CD8-positive, alpha-beta memory T cell (primary cell): ENCODE measurements around the gene VWA3B. TPM values are rescaled to one million over a fixed set of nuclear protein-coding genes. Genes with fewer than 3 reads are reported as not detected.
"Not testable (repeated sequence)": the region's sequence is repeated elsewhere in the genome, so short reads cannot be mapped to it uniquely, and the experiment has no call there.

Experiments
- CTCF ChIA-PET: fragments of 350-600 bp; sonication (Branson Sonifier 250); formaldehyde crosslinking; loops from one replicate; lab custom pipeline; 2021; ENCODE audit warnings: antibody characterized with exemption; lab: Charles Lee
- POLR2A ChIA-PET: fragments of 350-600 bp; sonication (Branson Sonifier 250); formaldehyde crosslinking; loops from one replicate; lab custom pipeline; 2021; ENCODE audit warnings: antibody characterized with exemption; lab: Charles Lee
- DNase-seq, 5 donors: peaks; one replicate each; pipeline versions ENCODE4 v3.0.0 to v3.0.0-alpha.2; 2020 to 2022; ENCODE audit warnings: mixed read lengths in 1 of 5
- H3K27ac ChIP-seq: one replicate; pipeline ENCODE4 v1.7.0; 2013; ENCODE audit warnings: low read depth, mild to moderate bottlenecking, low read length, moderate library complexity
- H3K27me3 ChIP-seq: 2 replicates; pipeline ENCODE4 v1.7.0; 2013; ENCODE audit warnings: low read length, mild to moderate bottlenecking; ENCODE audit not compliant: insufficient read depth, poor library complexity, severe bottlenecking
- H3K36me3 ChIP-seq: 2 replicates; pipeline ENCODE4 v1.7.0; 2013; ENCODE audit warnings: mild to moderate bottlenecking, low read length, moderate library complexity; ENCODE audit not compliant: insufficient read depth
- H3K4me1 ChIP-seq: 2 replicates; pipeline ENCODE4 v1.7.0; 2013; ENCODE audit warnings: mild to moderate bottlenecking, low read length, moderate library complexity; ENCODE audit not compliant: insufficient read depth
- H3K4me3 ChIP-seq: 2 replicates; pipeline ENCODE4 v1.7.0; 2013; ENCODE audit warnings: mild to moderate bottlenecking, low read length
- H3K9me3 ChIP-seq: 2 replicates; pipeline ENCODE4 v1.7.0; 2013; ENCODE audit warnings: mild to moderate bottlenecking, low read length
- H3K27ac Mint-ChIP-seq, 8 donors: one replicate each; pipeline ENCODE4 v1.8.0; 2020 to 2021; ENCODE audit warnings: mixed read lengths in 8 of 8, mild to moderate bottlenecking in 6 of 8, inconsistent platforms in 3 of 8, moderate library complexity in 3 of 8
- H3K27me3 Mint-ChIP-seq, 2 donors: one replicate each; pipeline ENCODE4 v1.8.0; 2020 to 2021; ENCODE audit warnings: mixed read lengths in 2 of 2, mild to moderate bottlenecking in 1 of 2, moderate library complexity in 1 of 2
- H3K36me3 Mint-ChIP-seq, 3 donors: one replicate each; pipeline ENCODE4 v1.8.0; 2020 to 2021; ENCODE audit warnings: mixed read lengths in 3 of 3, inconsistent platforms in 1 of 3, mild to moderate bottlenecking in 1 of 3
- H3K4me1 Mint-ChIP-seq, 3 donors: one replicate each; pipeline ENCODE4 v1.8.0; 2020 to 2021; ENCODE audit warnings: mixed read lengths in 3 of 3, inconsistent platforms in 1 of 3, mild to moderate bottlenecking in 1 of 3
- H3K4me3 Mint-ChIP-seq, 7 donors: one replicate each; pipeline ENCODE4 v1.8.0; 2020 to 2021; ENCODE audit warnings: mixed read lengths in 7 of 7, mild to moderate bottlenecking in 6 of 7, moderate library complexity in 4 of 7, inconsistent platforms in 2 of 7
- H3K9me3 Mint-ChIP-seq, 5 donors: one replicate each; pipeline ENCODE4 v1.8.0; 2020 to 2022; ENCODE audit warnings: mixed read lengths in 5 of 5, mild to moderate bottlenecking in 3 of 5, moderate library complexity in 2 of 5, inconsistent platforms in 1 of 5
- polyA plus RNA-seq: library from polyadenylated mRNA; unstranded; fragments of 300-500 nt; fragmentation: Illumina TruSeq; gene quantifications from one replicate; pipeline ENCODE4 v1.2.3, GENCODE V29; 2021
- total RNA-seq, 2 experiments: library from RNA; stranded (reverse); gene quantifications; one replicate each; pipeline ENCODE4 v1.2.3, GENCODE V29; 2021

The VWA3B gene
- total and polyA plus RNA-seq, 3 experiments from 2014 or later, result not detected

- H3K36me3 Mint-ChIP-seq, result no peaks in the 10 kb centered on the region
- H3K27ac ChIP-seq, result no peak overlapping the region
- H3K4me3 Mint-ChIP-seq, result no peak overlapping the region
- no peak overlapping the region for H3K4me3 ChIP-seq
- H3K27ac Mint-ChIP-seq, result no peak overlapping the region
- peaks cover 30 to 71% of the 10 kb centered on the region in 2 donors for H3K27me3 Mint-ChIP-seq
- no peaks in the 10 kb centered on the region for H3K4me1 ChIP-seq
- CTCF ChIA-PET, result no interaction called here
- H3K4me1 Mint-ChIP-seq, result no peaks in the 10 kb centered on the region
- H3K27me3 ChIP-seq, result peaks cover 6% of the 10 kb centered on the region
- POLR2A ChIA-PET, result no interaction called here
- no peak for DNase-seq
- no peaks in the 10 kb centered on the region for H3K9me3 Mint-ChIP-seq
- H3K9me3 ChIP-seq, result no peaks in the 10 kb centered on the region
- no peaks in the 10 kb centered on the region for H3K36me3 ChIP-seq
These were observed 225.0 kb downstream of the VWA3B start for GRCh38 chr2:98311771-98312545.

GRCh38 chr2:98313492-98314250 lies 226.7 kb downstream of the VWA3B start:
- Histone ChIP-seq H3K27me3 (no peaks in the 10 kb centered on the region), H3K4me3 (no peak overlapping the region), H3K4me1 (no peaks in the 10 kb centered on the region), H3K36me3 (no peaks in the 10 kb centered on the region), H3K9me3 (no peaks in the 10 kb centered on the region), H3K27ac (no peak overlapping the region)
- Mint-ChIP-seq H3K27ac (no peak overlapping the region), H3K4me3 (no peak overlapping the region), H3K36me3 (peaks cover 0 to 2% (median 0%) of the 10 kb centered on the region in 3 donors), H3K9me3 (peaks cover 2 to 5% (median 3%) of the 10 kb centered on the region in 5 donors), H3K4me1 (no peaks in the 10 kb centered on the region), H3K27me3 (peaks cover 27 to 71% of the 10 kb centered on the region in 2 donors)
- POLR2A ChIA-PET, result no interaction called here
- CTCF ChIA-PET, result no interaction called here
- DNase-seq, result no peak

DNA sequence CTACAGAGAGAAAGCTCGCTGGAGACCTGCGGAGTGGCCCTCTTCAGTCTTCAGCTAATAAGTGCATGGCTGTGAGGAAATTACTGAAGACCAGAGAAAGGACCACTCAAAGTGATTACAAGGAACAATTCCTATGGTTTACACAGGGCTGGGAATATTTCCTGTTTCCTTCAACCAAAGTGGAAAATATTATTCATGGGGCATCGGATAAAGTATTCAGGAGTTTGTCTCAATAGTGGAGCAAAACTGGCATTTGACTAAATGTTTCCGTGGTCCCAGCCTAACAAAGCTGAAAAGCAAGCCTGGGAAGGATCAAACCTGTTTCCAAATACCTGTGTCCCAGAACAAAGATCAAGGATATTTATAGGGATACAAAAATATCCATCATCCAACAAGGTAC lies 227.3 kb downstream of the VWA3B start:
- ChIA-PET POLR2A (no interaction called here), CTCF (no interaction called here)
- DNase-seq, result no peak
- H3K36me3 ChIP-seq, result no peaks in the 10 kb centered on the region
- H3K4me1 ChIP-seq, result no peaks in the 10 kb centered on the region
- Mint-ChIP-seq H3K27me3 (peaks cover 26 to 75% of the 10 kb centered on the region in 2 donors), H3K27ac (no peak overlapping the region), H3K4me1 (no peaks in the 10 kb centered on the region), H3K9me3 (peaks cover 6 to 9% (median 6%) of the 10 kb centered on the region in 5 donors), H3K36me3 (peaks cover 0 to 2% (median 0%) of the 10 kb centered on the region in 3 donors), H3K4me3 (no peak overlapping the region)
- no peaks in the 10 kb centered on the region for H3K27me3 ChIP-seq
- H3K4me3 ChIP-seq, result no peak overlapping the region
- H3K9me3 ChIP-seq, result no peaks in the 10 kb centered on the region
- no peak overlapping the region for H3K27ac ChIP-seq

DNA sequence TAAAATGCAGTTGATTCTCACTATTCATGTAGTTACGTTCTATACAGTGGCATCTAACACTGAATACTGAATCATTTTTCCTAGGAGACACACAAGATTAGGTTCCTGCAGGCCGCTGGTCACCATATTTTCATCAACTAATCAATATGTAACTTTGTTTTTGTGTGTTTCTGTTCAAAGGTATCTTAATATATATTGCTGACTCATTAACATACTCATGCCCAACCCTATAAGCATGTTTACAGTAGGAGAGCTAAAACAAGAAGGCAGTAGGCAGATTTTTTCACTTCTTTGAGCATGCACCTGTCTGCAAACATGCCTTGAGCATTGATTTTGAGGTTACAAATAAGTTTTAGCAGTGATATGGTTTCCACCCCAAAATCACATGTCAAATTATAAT lies 229.0 kb downstream of the VWA3B start:
- no peak for DNase-seq
- Mint-ChIP-seq H3K36me3 (peaks cover 3 to 9% (median 5%) of the 10 kb centered on the region in 3 donors), H3K4me1 (no peaks in the 10 kb centered on the region), H3K4me3 (no peak overlapping the region), H3K27me3 (peaks cover 28 to 68% of the 10 kb centered on the region in 2 donors), H3K27ac (no peak overlapping the region), H3K9me3 (peaks cover 17 to 23% (median 20%) of the 10 kb centered on the region in 5 donors)
- Histone ChIP-seq H3K4me1 (no peaks in the 10 kb centered on the region), H3K27me3 (no peaks in the 10 kb centered on the region), H3K4me3 (no peak overlapping the region), H3K27ac (no peak overlapping the region), H3K36me3 (no peaks in the 10 kb centered on the region), H3K9me3 (no peaks in the 10 kb centered on the region)
- CTCF ChIA-PET, result no interaction called here
- POLR2A ChIA-PET, result no interaction called here

DNA sequence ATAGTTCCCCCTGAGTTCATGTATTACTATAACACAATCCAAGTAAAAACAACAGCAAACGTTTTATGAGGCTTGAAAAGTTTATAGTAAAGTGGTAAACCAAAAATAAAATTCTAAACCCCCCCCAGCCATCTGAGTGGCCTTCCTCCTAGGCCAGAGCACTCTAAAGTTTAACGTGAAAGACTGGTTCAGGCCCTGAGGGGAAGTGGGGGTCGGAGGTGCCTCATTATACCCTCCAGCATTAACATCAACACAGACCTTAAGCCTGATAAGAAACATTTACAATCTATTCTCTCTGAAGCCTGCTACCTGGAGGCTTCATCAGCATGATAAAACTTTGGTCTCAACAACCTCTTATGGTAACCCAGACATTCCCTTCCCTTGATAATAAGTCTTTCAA lies 230.2 kb downstream of the VWA3B start:
- no peaks in the 10 kb centered on the region for H3K36me3 ChIP-seq
- Mint-ChIP-seq H3K36me3 (peaks cover 5 to 14% (median 5%) of the 10 kb centered on the region in 3 donors), H3K27ac (no peak overlapping the region), H3K27me3 (peaks cover 29 to 70% of the 10 kb centered on the region in 2 donors), H3K9me3 (peaks cover 20 to 36% (median 27%) of the 10 kb centered on the region in 5 donors), H3K4me1 (no peaks in the 10 kb centered on the region), H3K4me3 (no peak overlapping the region)
- DNase-seq, result no peak
- H3K27ac ChIP-seq, result no peak overlapping the region
- no peaks in the 10 kb centered on the region for H3K27me3 ChIP-seq
- no peaks in the 10 kb centered on the region for H3K4me1 ChIP-seq
- H3K4me3 ChIP-seq, result no peak overlapping the region
- H3K9me3 ChIP-seq, result no peaks in the 10 kb centered on the region
- CTCF ChIA-PET, result no interaction called here
- POLR2A ChIA-PET, result no interaction called here

- H3K4me3 ChIP-seq, H3K27ac ChIP-seq, H3K36me3 ChIP-seq, DNase-seq, H3K9me3 ChIP-seq, CTCF ChIA-PET, H3K4me3 Mint-ChIP-seq, H3K4me1 ChIP-seq, POLR2A ChIA-PET, H3K27me3 ChIP-seq, H3K4me1 Mint-ChIP-seq, H3K27ac Mint-ChIP-seq: not testable (repeated sequence)
- Mint-ChIP-seq H3K27me3 (peaks cover 19 to 72% of the 10 kb centered on the region in 2 donors), H3K9me3 (peaks cover 29 to 45% (median 34%) of the 10 kb centered on the region in 5 donors), H3K36me3 (peaks cover 5 to 14% (median 5%) of the 10 kb centered on the region in 3 donors)
These were observed 233.2 kb downstream of the VWA3B start for GRCh38 chr2:98320171-98320570.

DNA sequence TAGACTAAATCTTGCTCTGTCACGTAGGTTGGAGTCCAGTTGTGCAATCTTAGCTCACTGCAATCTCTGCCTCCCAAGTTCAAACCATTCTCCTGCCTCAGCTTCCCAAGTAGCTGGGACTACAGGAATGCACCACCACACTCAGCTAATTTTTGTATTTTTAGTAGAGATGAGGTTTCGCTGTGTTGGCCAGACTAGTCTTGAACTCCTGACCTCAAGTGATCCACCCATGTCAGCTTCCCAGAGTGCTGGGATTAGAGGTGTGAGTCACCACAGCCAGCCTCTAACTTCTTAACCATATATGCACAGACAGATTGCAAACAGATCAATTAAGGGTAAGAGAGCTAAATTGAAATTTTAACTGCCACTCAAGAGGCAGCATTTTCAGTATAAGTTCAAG lies 237.2 kb downstream of the VWA3B start:
- H3K27ac Mint-ChIP-seq, result no peak overlapping the region
- H3K27me3 Mint-ChIP-seq, result peaks cover 17 to 50% of the 10 kb centered on the region in 2 donors
- POLR2A ChIA-PET, result interaction anchor here (0.7 kb wide), 1 partner anchor 550 kb away, joined by 3 read pairs; no protein-coding TSS in a partner anchor
- H3K4me1 Mint-ChIP-seq, result no peaks in the 10 kb centered on the region
- Histone ChIP-seq H3K4me3 (no peak overlapping the region), H3K9me3 (no peaks in the 10 kb centered on the region), H3K27ac (no peak overlapping the region), H3K27me3 (no peaks in the 10 kb centered on the region), H3K36me3 (no peaks in the 10 kb centered on the region), H3K4me1 (no peaks in the 10 kb centered on the region)
- DNase-seq, result no peak
- peaks cover 22 to 36% (median 29%) of the 10 kb centered on the region in 5 donors for H3K9me3 Mint-ChIP-seq
- no peak overlapping the region for H3K4me3 Mint-ChIP-seq
- peaks cover 3 to 18% (median 5%) of the 10 kb centered on the region in 3 donors for H3K36me3 Mint-ChIP-seq
- CTCF ChIA-PET, result no interaction called here

GRCh38 chr2:98327776-98328175 lies 240.8 kb downstream of the VWA3B start:
- POLR2A ChIA-PET, result no interaction called here
- Mint-ChIP-seq H3K4me3 (no peak overlapping the region), H3K27me3 (peaks cover 15 to 40% of the 10 kb centered on the region in 2 donors), H3K36me3 (peaks cover 0 to 4% (median 0%) of the 10 kb centered on the region in 3 donors), H3K27ac (no peak overlapping the region), H3K9me3 (peaks cover 4 to 11% (median 8%) of the 10 kb centered on the region in 5 donors), H3K4me1 (no peaks in the 10 kb centered on the region)
- Histone ChIP-seq H3K4me1 (no peaks in the 10 kb centered on the region), H3K4me3 (no peak overlapping the region), H3K27me3 (no peaks in the 10 kb centered on the region), H3K27ac (no peak overlapping the region), H3K36me3 (no peaks in the 10 kb centered on the region), H3K9me3 (no peaks in the 10 kb centered on the region)
- DNase-seq, result no peak
- CTCF ChIA-PET, result no interaction called here
